OCI-LY1 (cell line): Measurements from ENCODE around the gene SHROOM3.

ENCODE experiments used
- EZH2 ChIP-seq: fragments of 200-600 bp; sonication (generic), shearing (Covaris generic); IDR thresholded peaks from 2 replicates; pipeline ENCODE4 v1.8.0; 2017; ENCODE audit warnings: borderline replicate concordance, mixed run types, mild to moderate bottlenecking, antibody characterized with exemption, low read length, moderate library complexity, mixed read lengths
- TF ChIP-seq, protein P1 (sequence below): fragments of 200-600 bp; sonication (generic), shearing (Covaris generic); IDR thresholded peaks from 2 replicates; pipeline ENCODE4 v1.5.1; 2017; ENCODE audit warnings: mild to moderate bottlenecking, antibody characterized with exemption, low read length, moderate library complexity, mixed read lengths

DNA sequence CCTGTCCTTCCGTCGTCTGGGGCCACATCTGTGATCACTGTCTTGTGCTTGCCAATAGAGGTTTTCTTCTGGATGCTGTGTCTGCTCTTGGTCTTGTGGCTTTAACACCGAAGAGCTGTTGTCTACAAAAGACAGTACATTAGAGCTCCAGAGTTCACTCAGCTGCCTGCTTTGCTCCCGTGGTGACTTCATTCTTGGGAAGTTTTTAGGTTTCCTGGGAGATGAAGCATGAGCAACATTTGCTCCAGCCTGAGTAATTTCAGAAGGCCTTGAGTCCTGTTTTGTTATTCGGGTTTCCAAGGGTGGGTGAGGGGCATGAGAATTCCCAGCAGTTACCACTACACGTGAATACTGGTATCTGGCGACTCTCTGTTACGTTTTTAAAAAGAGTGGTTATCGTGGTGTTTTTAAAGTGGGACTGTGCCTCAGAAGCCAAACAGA lies 189.2 kb downstream of the SHROOM3 start:
- TF ChIP-seq, protein P1, sequence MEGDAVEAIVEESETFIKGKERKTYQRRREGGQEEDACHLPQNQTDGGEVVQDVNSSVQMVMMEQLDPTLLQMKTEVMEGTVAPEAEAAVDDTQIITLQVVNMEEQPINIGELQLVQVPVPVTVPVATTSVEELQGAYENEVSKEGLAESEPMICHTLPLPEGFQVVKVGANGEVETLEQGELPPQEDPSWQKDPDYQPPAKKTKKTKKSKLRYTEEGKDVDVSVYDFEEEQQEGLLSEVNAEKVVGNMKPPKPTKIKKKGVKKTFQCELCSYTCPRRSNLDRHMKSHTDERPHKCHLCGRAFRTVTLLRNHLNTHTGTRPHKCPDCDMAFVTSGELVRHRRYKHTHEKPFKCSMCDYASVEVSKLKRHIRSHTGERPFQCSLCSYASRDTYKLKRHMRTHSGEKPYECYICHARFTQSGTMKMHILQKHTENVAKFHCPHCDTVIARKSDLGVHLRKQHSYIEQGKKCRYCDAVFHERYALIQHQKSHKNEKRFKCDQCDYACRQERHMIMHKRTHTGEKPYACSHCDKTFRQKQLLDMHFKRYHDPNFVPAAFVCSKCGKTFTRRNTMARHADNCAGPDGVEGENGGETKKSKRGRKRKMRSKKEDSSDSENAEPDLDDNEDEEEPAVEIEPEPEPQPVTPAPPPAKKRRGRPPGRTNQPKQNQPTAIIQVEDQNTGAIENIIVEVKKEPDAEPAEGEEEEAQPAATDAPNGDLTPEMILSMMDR, result no peak
- TF ChIP-seq EZH2, result no peak
